Gastroesophageal sphincter (tissue), 3 donors: ENCODE measurements around the gene DCDC1.

Experiments
- EP300 ChIP-seq: sonication (generic); formaldehyde crosslinking; IDR thresholded peaks from one replicate; pipeline ENCODE4 v1.6.1; 2017; ENCODE audit warnings: antibody characterized with exemption, mild to moderate bottlenecking
- POLR2A ChIP-seq, 2 donors: fragments of 450-650 bp; IDR thresholded peaks; one replicate each; pipeline ENCODE4 v1.6.1; 2017; ENCODE audit warnings: antibody characterized with exemption in 2 of 2, mild to moderate bottlenecking in 2 of 2, moderate library complexity in 1 of 2
- TF ChIP-seq, protein P1 (sequence below), 4 experiments: fragments of 200-600 bp in 2 of 4; fragments of 450-650 bp in 2 of 4; sonication (generic) in 1 of 4; IDR thresholded peaks; one replicate each; pipeline ENCODE4 v1.5.1; 2017 to 2019; ENCODE audit warnings: antibody characterized with exemption in 4 of 4, mild to moderate bottlenecking in 2 of 4, moderate library complexity in 2 of 4

DNA sequence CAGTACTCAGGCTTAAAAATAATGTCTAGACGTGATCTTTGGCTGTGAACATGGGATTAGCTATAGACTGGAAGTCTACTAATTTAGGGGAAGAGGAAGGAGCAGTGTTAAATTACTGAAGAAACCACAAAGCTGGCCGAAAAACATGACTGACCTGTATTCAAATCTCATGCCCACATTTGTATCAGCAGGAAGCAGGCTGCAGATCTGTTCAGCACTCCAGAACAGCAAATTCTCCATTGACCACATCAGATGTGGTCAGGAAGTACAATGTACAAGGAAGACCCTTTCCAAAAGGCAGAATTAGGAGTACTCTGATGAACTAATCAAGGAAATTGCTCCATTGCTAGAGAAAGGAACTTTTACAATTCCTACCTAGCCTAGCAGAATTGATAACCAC, 31.7 kb downstream of the DCDC1 start:
- TF ChIP-seq POLR2A (IDR thresholded peaks at IDR 0.05) (no peak), EP300 (no peak)
- TF ChIP-seq, protein P1, sequence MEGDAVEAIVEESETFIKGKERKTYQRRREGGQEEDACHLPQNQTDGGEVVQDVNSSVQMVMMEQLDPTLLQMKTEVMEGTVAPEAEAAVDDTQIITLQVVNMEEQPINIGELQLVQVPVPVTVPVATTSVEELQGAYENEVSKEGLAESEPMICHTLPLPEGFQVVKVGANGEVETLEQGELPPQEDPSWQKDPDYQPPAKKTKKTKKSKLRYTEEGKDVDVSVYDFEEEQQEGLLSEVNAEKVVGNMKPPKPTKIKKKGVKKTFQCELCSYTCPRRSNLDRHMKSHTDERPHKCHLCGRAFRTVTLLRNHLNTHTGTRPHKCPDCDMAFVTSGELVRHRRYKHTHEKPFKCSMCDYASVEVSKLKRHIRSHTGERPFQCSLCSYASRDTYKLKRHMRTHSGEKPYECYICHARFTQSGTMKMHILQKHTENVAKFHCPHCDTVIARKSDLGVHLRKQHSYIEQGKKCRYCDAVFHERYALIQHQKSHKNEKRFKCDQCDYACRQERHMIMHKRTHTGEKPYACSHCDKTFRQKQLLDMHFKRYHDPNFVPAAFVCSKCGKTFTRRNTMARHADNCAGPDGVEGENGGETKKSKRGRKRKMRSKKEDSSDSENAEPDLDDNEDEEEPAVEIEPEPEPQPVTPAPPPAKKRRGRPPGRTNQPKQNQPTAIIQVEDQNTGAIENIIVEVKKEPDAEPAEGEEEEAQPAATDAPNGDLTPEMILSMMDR (IDR thresholded peaks at IDR 0.05) = no peak
